GM12878 (cell line): ENCODE data around the gene DPP9. TPM values are rescaled to one million over a fixed set of nuclear protein-coding genes. Genes with fewer than 3 reads are reported as not detected.

Experiments used
- ATAC-seq: fragments of 200-7000 bp; cut with Tn5 transposase; 3 replicates; pipeline ENCODE4 v1.9.1; 2020; ENCODE audit warnings: mild to moderate bottlenecking, moderate library complexity
- BruUV-seq: library from RNA; stranded (reverse); fragments of 400-500 nt; replicated peaks from 2 replicates; lab custom pipeline; 2021; lab: Mats Ljungman, UMichigan
- CTCF ChIA-PET: fragments of 300-600 bp; sonication (Branson Sonifier 250); formaldehyde crosslinking; extraction: SDS; loops from one replicate; lab custom pipeline; 2021; ENCODE audit warnings: inconsistent platforms; lab: Yijun Ruan, JAX
- POLR2A ChIA-PET: fragments of 350-600 bp; formaldehyde crosslinking; extraction: SDS; loops from one replicate; lab custom pipeline; 2021; ENCODE audit warnings: inconsistent platforms; lab: Charles Lee
- RAD21 ChIA-PET: fragments of 300-600 bp; sonication (Branson Sonifier 250); formaldehyde crosslinking; loops from one replicate; lab custom pipeline; 2023; ENCODE audit warnings: antibody characterized with exemption; ENCODE audit not compliant: unreplicated experiment; lab: Charles Lee
- SMC1A ChIA-PET: fragments of 300-600 bp; sonication (Branson Sonifier 250); formaldehyde crosslinking; loops from one replicate; lab custom pipeline; 2023; ENCODE audit not compliant: unreplicated experiment, uncharacterized antibody; lab: Charles Lee
- DNase-seq: peaks from one replicate; pipeline ENCODE4 v3.0.0-alpha.2; 2011; ENCODE audit warnings: low read depth, low spot score
- FAIRE-seq: peaks from 3 replicates; lab custom pipeline; 2011; peaks lifted over from hg19 to GRCh38; lab: Jason Lieb, UNC
- H2AFZ ChIP-seq: 2 replicates; pipeline ENCODE4 v1.6.0; 2011; ENCODE audit warnings: low read depth, low read length, control low read depth; ENCODE audit not compliant: control insufficient read depth
- H3K27ac ChIP-seq: 2 replicates; pipeline ENCODE4 v1.5.1; 2011; ENCODE audit warnings: control low read depth; ENCODE audit not compliant: control insufficient read depth, insufficient read depth
- H3K27me3 ChIP-seq, 2 experiments: replicated peaks in 1 of 2; 2 replicates each; pipeline versions ENCODE4 v1.6.0 to v1.6.1; 2011; ENCODE audit warnings: low read length in 1 of 2; ENCODE audit not compliant: control insufficient read depth in 2 of 2, insufficient read depth in 2 of 2
- H3K36me3 ChIP-seq, 2 experiments: 2 replicates each; pipeline ENCODE4 v1.5.1; 2011; ENCODE audit warnings: low read length in 1 of 2; ENCODE audit not compliant: control insufficient read depth in 2 of 2, insufficient read depth in 2 of 2
- H3K4me1 ChIP-seq: 2 replicates; pipeline ENCODE4 v1.6.1; 2011; ENCODE audit warnings: mild to moderate bottlenecking, low read length, moderate library complexity, mixed read lengths; ENCODE audit not compliant: control insufficient read depth, insufficient read depth
- H3K4me2 ChIP-seq: 2 replicates; pipeline ENCODE4 v1.6.0; 2011; ENCODE audit warnings: control low read depth; ENCODE audit not compliant: control insufficient read depth, insufficient read depth
- H3K4me3 ChIP-seq: fragments of 200-600 bp; sonication (generic); 2 replicates; pipeline ENCODE4 v1.5.1; 2016
- H3K79me2 ChIP-seq: 2 replicates; pipeline ENCODE4 v1.6.0; 2011; ENCODE audit warnings: low read length; ENCODE audit not compliant: control insufficient read depth, insufficient read depth
- H3K9ac ChIP-seq: 2 replicates; pipeline ENCODE4 v1.8.0; 2011; ENCODE audit warnings: low read length, control low read depth, mixed read lengths; ENCODE audit not compliant: control insufficient read depth, insufficient read depth
- H3K9me3 ChIP-seq: replicated peaks from 3 replicates; pipeline ENCODE4 v1.5.1; 2011; ENCODE audit warnings: mild to moderate bottlenecking, low read length; ENCODE audit not compliant: control insufficient read depth, insufficient read depth
- H4K20me1 ChIP-seq: 2 replicates; pipeline ENCODE4 v1.6.0; 2011; ENCODE audit not compliant: control insufficient read depth, insufficient read depth
- ATF3 ChIP-seq: IDR thresholded peaks from 2 replicates; pipeline ENCODE4 v1.6.1; 2011; ENCODE audit warnings: low read depth, mild to moderate bottlenecking, low read length, moderate library complexity, borderline replicate concordance; ENCODE audit errors: extremely low read depth
- CTCF ChIP-seq, 3 experiments: IDR thresholded peaks in 2 of 3; conservative IDR thresholded peaks in 1 of 3; 2 replicates each; pipeline ENCODE4 v1.5.1; 2011; ENCODE audit warnings: low read depth in 3 of 3, low read length in 3 of 3, mild to moderate bottlenecking in 3 of 3, control low read depth in 2 of 3, moderate library complexity in 2 of 3, inconsistent platforms in 1 of 3, mixed read lengths in 1 of 3; ENCODE audit not compliant: control insufficient read depth in 2 of 3, insufficient read depth in 1 of 3; ENCODE audit errors: extremely low read depth in 1 of 3
- KDM1A ChIP-seq: fragments of 200-600 bp; sonication (generic); IDR thresholded peaks from 2 replicates; pipeline ENCODE4 v1.6.1; 2016; ENCODE audit warnings: borderline replicate concordance
- MAX ChIP-seq: IDR thresholded peaks from 2 replicates; pipeline ENCODE4 v1.6.1; 2012; ENCODE audit warnings: low read depth, low read length, improper control_type of control experiment
- MYB ChIP-seq: fragments of 150-350 bp; IDR thresholded peaks from 2 replicates; pipeline ENCODE4 v1.6.1; 2014; ENCODE audit warnings: mild to moderate bottlenecking, low read depth, low read length, borderline replicate concordance
- NFIC ChIP-seq: IDR thresholded peaks from 2 replicates; pipeline ENCODE4 v1.6.1; 2012; ENCODE audit warnings: low read depth, mild to moderate bottlenecking, inconsistent platforms, low read length, moderate library complexity
- NFYA ChIP-seq: IDR thresholded peaks from 2 replicates; pipeline ENCODE4 v1.6.1; 2011; ENCODE audit warnings: low read depth, mild to moderate bottlenecking, low read length, improper control_type of control experiment, borderline replicate concordance
- NR2C1 ChIP-seq: fragments of 450-650 bp; IDR thresholded peaks from 2 replicates; pipeline ENCODE4 v1.6.1; 2017; ENCODE audit warnings: antibody characterized with exemption, mild to moderate bottlenecking, moderate library complexity
- SREBF1 ChIP-seq: IDR thresholded peaks from 2 replicates; pipeline ENCODE4 v1.6.1; 2012; ENCODE audit warnings: mild to moderate bottlenecking, low read length
- WGBS: methylation state at CpG from one replicate; pipeline ENCODE4 v1.1.6; 2016; ENCODE audit warnings: low lambda C conversion rate; ENCODE audit not compliant: insufficient replicate concordance, insufficient coverage; ENCODE audit errors: missing lambda C conversion rate; 5-methylcytosine and 5-hydroxymethylcytosine counted together
- in situ Hi-C: fragments of 300-500 bp; cut with MboI; formaldehyde crosslinking; loops from 9 replicates; pipeline ENCODE4 v1.14.3; 2018; ENCODE audit warnings: mixed read lengths
- intact Hi-C: fragments of 100-400 bp; cut with micrococcal nuclease; formaldehyde crosslinking; loops from one replicate; pipeline ENCODE4 v1.14.2; 2022; ENCODE audit not compliant: unreplicated experiment
- polyA plus RNA-seq, 11 experiments: library from polyadenylated mRNA; depleted of rRNA in 4 of 11; unstranded in 6 of 11; stranded (reverse) in 5 of 11; fragments of >200 nt; fragmentation: Nextera tagmentation in 4 of 11; fragmentation: Illumina TruSeq in 1 of 11; extraction: Ambion mirVana in 4 of 11; extraction: Trizol in 1 of 11; gene quantifications; 1 replicate in 1 of 11; 2 replicates in 10 of 11; pipeline versions ENCODE4 v1.2.1 to v1.2.3, GENCODE V29; 2011 to 2016; ENCODE audit warnings: inconsistent platforms in 2 of 11, missing spikeins in 2 of 11, low read depth in 1 of 11
- total RNA-seq, 4 experiments: library from RNA; depleted of rRNA in 3 of 4; stranded (reverse); fragments of >200 nt in 3 of 4; fragmentation: Illumina TruSeq in 1 of 4; extraction: Trizol in 1 of 4; gene quantifications; 2 replicates each; pipeline versions ENCODE4 v1.2.1 to v1.2.3, GENCODE V29; 2013 to 2021

The DPP9 gene
- total and polyA plus RNA-seq, 10 of the 15 experiments (the other 5 are each of a cell fraction or from before 2014, with no cell fraction given): 0.64 to 58.6 (median 27.6) TPM

DNA sequence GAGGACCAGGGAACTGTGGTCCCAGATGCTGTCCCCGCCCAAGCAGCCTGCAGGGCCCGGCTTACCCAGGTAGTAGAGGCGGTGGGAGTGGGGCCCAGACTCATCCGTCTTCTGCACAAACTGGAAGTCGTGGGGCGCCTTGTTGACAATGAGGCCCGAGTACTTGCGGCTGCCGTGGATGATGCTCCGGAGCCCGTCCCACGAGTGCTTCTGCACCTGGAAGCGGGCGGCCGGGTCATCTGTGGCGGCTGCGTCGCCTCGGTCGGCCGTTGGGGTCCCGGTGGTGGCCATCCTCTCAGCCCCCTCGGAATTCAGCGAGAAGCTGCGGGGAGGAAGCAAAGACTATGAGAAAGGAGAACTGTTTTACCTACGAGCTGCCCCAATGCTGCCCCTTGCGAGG is 9.6 kb downstream of the DPP9 start (continued):
- TF ChIP-seq NFYA: no peak
- no peak for TF ChIP-seq MYB
- no peak for TF ChIP-seq NFIC

- intact Hi-C loops (no loop called here), in situ Hi-C loops (no loop called here)
- WGBS: 94% methylated on average over 32 of the region's 32 CpGs
- Histone ChIP-seq H3K27me3 (no peaks in the 10 kb centered on the region), H4K20me1 (no peaks in the 10 kb centered on the region), H2AFZ (no peak overlapping the region), H3K9me3 (no peaks in the 10 kb centered on the region), H3K36me3 (peaks cover 20 to 51% of the 10 kb centered on the region in 2 experiments), H3K4me3 (no peak overlapping the region), H3K4me1 (peaks cover 17% of the 10 kb centered on the region), H3K9ac (no peak overlapping the region), H3K79me2 (no peaks in the 10 kb centered on the region; the same call in 1 of the 2 replicates), H3K4me2 (no peak overlapping the region), H3K27ac (no peak overlapping the region)
- TF ChIP-seq CTCF (IDR thresholded peaks at IDR 0.05 in 2 of 3, conservative IDR thresholded peaks at IDR 0.05 in 1 of 3; ENCODE audit: control insufficient read depth in 2 of 3, extremely low read depth in 1 of 3, insufficient read depth in 1 of 3, low read depth in 3 of 3, low read length in 3 of 3) (no peak), NR2C1 (no peak), KDM1A (no peak), MAX (no peak), SREBF1 (no peak), ATF3 (no peak)
- ChIA-PET CTCF (no interaction called here), SMC1A (no interaction called here), POLR2A (no interaction called here), RAD21 (no interaction called here)
- DNase-seq (no peak), ATAC-seq (no peak), FAIRE-seq (no peak)
- no TSS peak for BruUV-seq
Measured at GRCh38 chr19:4713384-4713951, 10.2 kb downstream of the DPP9 start.
